Pancreas (tissue), 10 donors: ENCODE results near the gene SCN1A. TPM values are rescaled to one million over a fixed set of nuclear protein-coding genes. Genes with fewer than 3 reads are reported as not detected.
A peak's percentile ranks its signal among the peaks of the same experiment; 100 is the strongest.

Experiments used
- ATAC-seq, 4 donors: fragments of 200-7000 bp; cut with Tn5 transposase; one replicate each; pipeline versions ENCODE4 v1.8.0 to v1.9.1; 2020; ENCODE audit warnings: mild to moderate bottlenecking in 4 of 4, moderate library complexity in 4 of 4
- DNase-seq, 6 donors: peaks; one replicate each; pipeline ENCODE4 v3.0.0-alpha.2; 2020
- FAIRE-seq: peaks from 2 replicates; lab custom pipeline; 2012; peaks lifted over from hg19 to GRCh38; lab: Jason Lieb, UNC
- H3K27ac ChIP-seq, 4 donors: fragments of 200-600 bp; sonication (generic); 1 replicate in 3 of 4; 2 replicates in 1 of 4; pipeline versions ENCODE4 v1.5.0 to v1.8.0; 2020
- H3K27me3 ChIP-seq, 4 donors: fragments of 200-600 bp; one replicate each; pipeline ENCODE4 v1.8.0; 2021
- H3K36me3 ChIP-seq, 3 donors: fragments of 200-600 bp; sonication (generic) in 1 of 3; one replicate each; pipeline versions ENCODE4 v1.5.0 to v1.8.0; 2020 to 2021
- H3K4me1 ChIP-seq, 3 donors: fragments of 200-600 bp; one replicate each; pipeline ENCODE4 v1.8.0; 2021
- H3K4me3 ChIP-seq, 4 donors: fragments of 200-600 bp; sonication (generic) in 2 of 4; one replicate each; pipeline versions ENCODE4 v1.5.0 to v1.8.0; 2020 to 2021
- H3K9me3 ChIP-seq, 4 donors: fragments of 200-600 bp; one replicate each; pipeline ENCODE4 v1.8.0; 2021
- CTCF ChIP-seq, 4 donors: fragments of 200-600 bp; sonication (generic) in 3 of 4; IDR thresholded peaks; one replicate each; pipeline versions ENCODE4 v1.5.0 to v1.8.0; 2021; ENCODE audit warnings: antibody characterized with exemption in 4 of 4
- WGBS, 2 donors: extraction: QIAGEN DNeasy Blood & Tissue Kit; methylation state at CpG; one replicate each; pipeline ENCODE4 v1.1.7; 2013; 5-methylcytosine and 5-hydroxymethylcytosine counted together
- intact Hi-C, 3 donors: fragments of 100-400 bp; cut with DNase I; formaldehyde crosslinking; loops; one replicate each; pipeline versions ENCODE4 v1.11.1 to v1.14.2; 2022
- polyA plus RNA-seq, 2 donors: library from polyadenylated mRNA; stranded (reverse); fragments of 200-250 nt; gene quantifications; one replicate each; pipeline ENCODE4 v1.2.3, GENCODE V29; 2013
- total RNA-seq, 6 donors: library from RNA; stranded (reverse); fragmentation: NEBNext Ultra II Directional in 4 of 6; extraction: Animal tissue kit (Norgen Biotek cat#: 25700) in 4 of 6; gene quantifications; one replicate each; pipeline versions ENCODE4 v1.2.1 to v1.2.4, GENCODE V29; 2021 to 2023
- donor health status: healthy with polysubstance abuse.
- donor health status: DM: no; HTN: no; CAD: no; lungs with moderate emphysema.
- donor health status: DM: no; HTN: no; CAD: no.
- donor health status: control.
- donor health status: control.
- donor health status: Bipolar disorder and iron deficiency.
- donor health status: DM: yes; HTN: yes; CAD: no.
- donor health status: DM: no; HTN: no; CAD: no.
- donor health status: DM: no; HTN: no; CAD: no.
- donor health status: DM: yes; HTN: yes; CAD: no.

SCN1A gene
- total and polyA plus RNA-seq, 8 donors = 0.03 to 0.43 (median 0.05) TPM; not detected in 2

- no peak for FAIRE-seq
- peak in 3 of 6 donors; percentile 25 to 42 (median 32) for DNase-seq
- WGBS, 2 donors = 12 to 16% methylated on average over 3 of the region's 3 CpGs
- H3K9me3 ChIP-seq = no peaks in the 10 kb centered on the region
- no peak for TF ChIP-seq CTCF (IDR thresholded peaks at IDR 0.05)
- H3K4me3 ChIP-seq = no peak overlapping the region
- ATAC-seq = peak; percentile 91 to 98 (median 94)
- H3K4me1 ChIP-seq = peaks cover 0 to 27% (median 20%) of the 10 kb centered on the region in 3 donors
- H3K27me3 ChIP-seq = no peaks in the 10 kb centered on the region
- peak overlapping the region in 2 of 4 donors; percentile 25 to 40 for H3K27ac ChIP-seq
- intact Hi-C loops = no loop called here
- H3K36me3 ChIP-seq = no peaks in the 10 kb centered on the region
Observed at GRCh38 chr2:166134252-166135151, 6.7 kb upstream of the SCN1A start.

- Histone ChIP-seq H3K9me3 (no peaks in the 10 kb centered on the region), H3K27me3 (no peaks in the 10 kb centered on the region), H3K4me3 (no peak overlapping the region), H3K27ac (peak overlapping the region in 2 of 4 donors; percentile 25 to 40), H3K36me3 (no peaks in the 10 kb centered on the region), H3K4me1 (peaks cover 0 to 27% (median 20%) of the 10 kb centered on the region in 3 donors)
- ATAC-seq (no peak), FAIRE-seq (no peak), DNase-seq (no peak)
- 67 to 71% methylated on average over 7 of the region's 7 CpGs for WGBS, 2 donors
- intact Hi-C loops = no loop called here
- TF ChIP-seq CTCF (IDR thresholded peaks at IDR 0.05) = no peak
Observed at GRCh38 chr2:166133653-166134052, 5.8 kb upstream of the SCN1A start.

GRCh38 chr2:166128156-166128505 lies 311 bp upstream of the SCN1A start:
- peak; percentile 81 for FAIRE-seq
- ATAC-seq = no peak
- TF ChIP-seq CTCF (IDR thresholded peaks at IDR 0.05) = no peak
- Histone ChIP-seq H3K36me3 (no peaks in the 10 kb centered on the region), H3K4me3 (no peak overlapping the region), H3K4me1 (no peaks in the 10 kb centered on the region), H3K27ac (no peak overlapping the region), H3K27me3 (no peaks in the 10 kb centered on the region), H3K9me3 (no peaks in the 10 kb centered on the region)
- no peak for DNase-seq
- intact Hi-C loops = loop anchor here in 2 of 3 donors (10.0 kb wide), 2 partner anchors 63 to 173 kb away; partner anchors contain the start of gene TTC21B (in 2 of the 2)

- TF ChIP-seq CTCF (IDR thresholded peaks at IDR 0.05) = no peak
- H3K27me3 ChIP-seq = no peaks in the 10 kb centered on the region
- no peak for ATAC-seq
Observed at GRCh38 chr2:166126007-166126639, 1.7 kb downstream of the SCN1A start.

More at GRCh38 chr2:166126007-166126639, 1.7 kb downstream of the SCN1A start:
- H3K4me3 ChIP-seq = no peak overlapping the region
- 83 to 92% methylated on average over 6 of the region's 6 CpGs for WGBS, 2 donors
- H3K4me1 ChIP-seq = no peaks in the 10 kb centered on the region
- H3K27ac ChIP-seq = no peak overlapping the region
- no peak for FAIRE-seq
- no peaks in the 10 kb centered on the region for H3K9me3 ChIP-seq
- no peaks in the 10 kb centered on the region for H3K36me3 ChIP-seq
- no peak for DNase-seq
- intact Hi-C loops = loop anchor here in 2 of 3 donors (10.0 kb wide), 2 partner anchors 61 to 171 kb away; partner anchors contain the start of gene TTC21B (in 2 of the 2)
